ENCODE data around the gene AP1G2. TPM values are rescaled to one million over a fixed set of nuclear protein-coding genes. Genes with fewer than 3 reads are reported as not detected.
A peak's percentile ranks its signal among the peaks of the same experiment; 100 is the strongest.

The AP1G2 gene
- total and polyA plus RNA-seq, 2 of the 13 experiments (the other 11 are each of a cell fraction or from before 2014, with no cell fraction given): 96.9 to 611 TPM

GRCh38 chr14:23567186-23568020 lies at the start of gene AP1G2 (continued):
- TF ChIP-seq SNAPC4 (CRISPR knock-in tag; IDR thresholded peaks at IDR 0.05): no peak; the same call in 1 of the 2 replicates
- peak; percentile 98 for TF ChIP-seq KLF6 (CRISPR knock-in tag; IDR thresholded peaks at IDR 0.05)
- TF ChIP-seq TERF1 (CRISPR knock-in tag; IDR thresholded peaks at IDR 0.05): no peak; the same call in 1 of the 2 replicates
- peak; percentile 84; the same call in 1 of the 2 replicates for TF ChIP-seq ZNF639 (CRISPR knock-in tag; conservative IDR thresholded peaks at IDR 0.05)
- TF ChIP-seq PREB (CRISPR knock-in tag; IDR thresholded peaks at IDR 0.05): no peak; the same call in 1 of the 2 replicates
- no peak; the same call in 1 of the 2 replicates for TF ChIP-seq CENPT (CRISPR knock-in tag; IDR thresholded peaks at IDR 0.05; ENCODE audit: low read depth)
- peak; percentile 99 for TF ChIP-seq POLR2G (IDR thresholded peaks at IDR 0.05; ENCODE audit: low read depth, low read length)
- peak; percentile 86 for TF ChIP-seq ARNTL (CRISPR knock-in tag; IDR thresholded peaks at IDR 0.05)
- TF ChIP-seq FOXP1 (IDR thresholded peaks at IDR 0.05): no peak
- peak; percentile 40; the same call in 1 of the 2 replicates for TF ChIP-seq FOXP1 (CRISPR knock-in tag; IDR thresholded peaks at IDR 0.05)
- TF ChIP-seq ZNF768 (CRISPR knock-in tag; IDR thresholded peaks at IDR 0.05): peak; percentile 74; the same call in 1 of the 2 replicates
- TF ChIP-seq PAX8 (CRISPR knock-in tag; IDR thresholded peaks at IDR 0.05; ENCODE audit: borderline replicate concordance): peak; percentile 98; the same call in 1 of the 2 replicates
- TF ChIP-seq ZNF704 (CRISPR knock-in tag; IDR thresholded peaks at IDR 0.05; ENCODE audit: borderline replicate concordance): peak; percentile 91; the same call in 1 of the 2 replicates
- TF ChIP-seq ZNF557 (CRISPR knock-in tag; IDR thresholded peaks at IDR 0.05): peak; percentile 86; the same call in 1 of the 2 replicates
- peak; percentile 94 for TF ChIP-seq UBTF (CRISPR knock-in tag; IDR thresholded peaks at IDR 0.05)
